GM18520 (cell line): ENCODE measurements around the gene PXDN.
"Not testable (repeated sequence)": the region's sequence is repeated elsewhere in the genome, so short reads cannot be mapped to it uniquely, and the experiment has no call there.

ENCODE experiments used
- ATAC-seq: cut with Tn5 transposase; IDR thresholded peaks from one replicate; pipeline ENCODE4 v1.9.1; 2021; ENCODE audit not compliant: unreplicated experiment

The PXDN gene

GRCh38 chr2:1634681-1635341, 109.5 kb downstream of the PXDN start:
- no peak for ATAC-seq

- ATAC-seq = no peak
These were observed 110.3 kb downstream of the PXDN start for GRCh38 chr2:1633936-1634587.

- no peak for ATAC-seq
These were observed 111.1 kb downstream of the PXDN start for GRCh38 chr2:1633092-1633671.

GRCh38 chr2:1632510-1632909, 111.8 kb downstream of the PXDN start:
- ATAC-seq = no peak

GRCh38 chr2:1632002-1632348, 112.3 kb downstream of the PXDN start:
- ATAC-seq = no peak

- ATAC-seq = no peak
These were observed 112.9 kb downstream of the PXDN start for GRCh38 chr2:1631292-1632001.

- no peak for ATAC-seq
These were observed 115.4 kb downstream of the PXDN start for GRCh38 chr2:1628893-1629292.

GRCh38 chr2:1627628-1628381, 116.5 kb downstream of the PXDN start:
- ATAC-seq = no peak

- ATAC-seq = no peak
These were observed 118.0 kb downstream of the PXDN start for GRCh38 chr2:1626271-1626681.

GRCh38 chr2:1625281-1626001, 118.9 kb downstream of the PXDN start:
- ATAC-seq = no peak

- ATAC-seq = no peak
These were observed 120.3 kb downstream of the PXDN start for GRCh38 chr2:1623906-1624445.

GRCh38 chr2:1622521-1623200, 121.7 kb downstream of the PXDN start:
- ATAC-seq = no peak

- ATAC-seq = not testable (repeated sequence)
These were observed 122.3 kb downstream of the PXDN start for GRCh38 chr2:1621976-1622375.

- no peak for ATAC-seq
These were observed 122.8 kb downstream of the PXDN start for GRCh38 chr2:1621501-1621900.

GRCh38 chr2:1621041-1621440, 123.3 kb downstream of the PXDN start:
- ATAC-seq = no peak

- ATAC-seq = no peak
These were observed 124.2 kb downstream of the PXDN start for GRCh38 chr2:1620081-1620480.

- no peak for ATAC-seq
These were observed 124.8 kb downstream of the PXDN start for GRCh38 chr2:1619556-1619955.

GRCh38 chr2:1618974-1619373, 125.3 kb downstream of the PXDN start:
- no peak for ATAC-seq

GRCh38 chr2:1618191-1618961, 125.9 kb downstream of the PXDN start:
- no peak for ATAC-seq
